Lower leg skin (tissue), 3 donors: ENCODE data around the gene STAT4.

Source experiments
- POLR2A ChIP-seq, 2 donors: fragments of 450-650 bp; IDR thresholded peaks; one replicate each; pipeline ENCODE4 v1.6.1; 2016 to 2017; ENCODE audit warnings: antibody characterized with exemption in 2 of 2, mild to moderate bottlenecking in 1 of 2, moderate library complexity in 1 of 2
- TF ChIP-seq, protein P1 (sequence below), 3 donors: fragments of 450-650 bp; IDR thresholded peaks; one replicate each; pipeline ENCODE4 v1.5.1; 2016; ENCODE audit warnings: antibody characterized with exemption in 3 of 3, mild to moderate bottlenecking in 3 of 3, moderate library complexity in 2 of 3

DNA sequence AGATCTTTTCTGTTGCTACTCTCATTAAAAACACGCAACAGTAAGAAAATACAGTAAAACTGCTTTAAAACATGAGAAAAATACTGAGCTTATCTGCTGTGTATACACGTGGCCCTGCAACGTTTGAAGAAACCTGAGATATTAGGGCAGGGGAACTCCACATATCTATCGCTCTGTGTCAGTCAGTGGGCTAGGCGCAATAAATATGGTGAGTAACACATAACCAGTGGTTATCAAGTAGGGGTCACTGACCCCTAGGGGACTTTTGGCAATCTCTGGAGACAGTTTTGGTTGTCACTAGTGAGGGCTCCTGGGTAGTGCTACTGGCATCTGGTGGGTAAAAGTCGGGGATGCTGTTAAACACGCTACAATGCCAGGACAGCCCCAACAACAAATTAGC, 151.7 kb downstream of the STAT4 start:
- TF ChIP-seq, protein P1, sequence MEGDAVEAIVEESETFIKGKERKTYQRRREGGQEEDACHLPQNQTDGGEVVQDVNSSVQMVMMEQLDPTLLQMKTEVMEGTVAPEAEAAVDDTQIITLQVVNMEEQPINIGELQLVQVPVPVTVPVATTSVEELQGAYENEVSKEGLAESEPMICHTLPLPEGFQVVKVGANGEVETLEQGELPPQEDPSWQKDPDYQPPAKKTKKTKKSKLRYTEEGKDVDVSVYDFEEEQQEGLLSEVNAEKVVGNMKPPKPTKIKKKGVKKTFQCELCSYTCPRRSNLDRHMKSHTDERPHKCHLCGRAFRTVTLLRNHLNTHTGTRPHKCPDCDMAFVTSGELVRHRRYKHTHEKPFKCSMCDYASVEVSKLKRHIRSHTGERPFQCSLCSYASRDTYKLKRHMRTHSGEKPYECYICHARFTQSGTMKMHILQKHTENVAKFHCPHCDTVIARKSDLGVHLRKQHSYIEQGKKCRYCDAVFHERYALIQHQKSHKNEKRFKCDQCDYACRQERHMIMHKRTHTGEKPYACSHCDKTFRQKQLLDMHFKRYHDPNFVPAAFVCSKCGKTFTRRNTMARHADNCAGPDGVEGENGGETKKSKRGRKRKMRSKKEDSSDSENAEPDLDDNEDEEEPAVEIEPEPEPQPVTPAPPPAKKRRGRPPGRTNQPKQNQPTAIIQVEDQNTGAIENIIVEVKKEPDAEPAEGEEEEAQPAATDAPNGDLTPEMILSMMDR (IDR thresholded peaks at IDR 0.05), result no peak
- TF ChIP-seq POLR2A (IDR thresholded peaks at IDR 0.05), result no peak
